Breast epithelium (tissue), 3 donors: ENCODE results near the gene COMMD9.

Experiments used
- POLR2A ChIP-seq: fragments of 450-650 bp; IDR thresholded peaks from one replicate; pipeline ENCODE4 v1.6.1; 2016; ENCODE audit warnings: antibody characterized with exemption, mild to moderate bottlenecking, moderate library complexity
- POLR2AphosphoS5 ChIP-seq, 3 donors: sonication (generic); formaldehyde crosslinking; IDR thresholded peaks; one replicate each; pipeline ENCODE4 v1.6.1; 2017; ENCODE audit warnings: antibody characterized with exemption in 3 of 3
- TF ChIP-seq, protein P1 (sequence below), 3 donors: fragments of 450-650 bp; IDR thresholded peaks; one replicate each; pipeline ENCODE4 v1.5.1; 2016 to 2017; ENCODE audit warnings: antibody characterized with exemption in 3 of 3, mild to moderate bottlenecking in 3 of 3, moderate library complexity in 3 of 3

- TF ChIP-seq, protein P1, sequence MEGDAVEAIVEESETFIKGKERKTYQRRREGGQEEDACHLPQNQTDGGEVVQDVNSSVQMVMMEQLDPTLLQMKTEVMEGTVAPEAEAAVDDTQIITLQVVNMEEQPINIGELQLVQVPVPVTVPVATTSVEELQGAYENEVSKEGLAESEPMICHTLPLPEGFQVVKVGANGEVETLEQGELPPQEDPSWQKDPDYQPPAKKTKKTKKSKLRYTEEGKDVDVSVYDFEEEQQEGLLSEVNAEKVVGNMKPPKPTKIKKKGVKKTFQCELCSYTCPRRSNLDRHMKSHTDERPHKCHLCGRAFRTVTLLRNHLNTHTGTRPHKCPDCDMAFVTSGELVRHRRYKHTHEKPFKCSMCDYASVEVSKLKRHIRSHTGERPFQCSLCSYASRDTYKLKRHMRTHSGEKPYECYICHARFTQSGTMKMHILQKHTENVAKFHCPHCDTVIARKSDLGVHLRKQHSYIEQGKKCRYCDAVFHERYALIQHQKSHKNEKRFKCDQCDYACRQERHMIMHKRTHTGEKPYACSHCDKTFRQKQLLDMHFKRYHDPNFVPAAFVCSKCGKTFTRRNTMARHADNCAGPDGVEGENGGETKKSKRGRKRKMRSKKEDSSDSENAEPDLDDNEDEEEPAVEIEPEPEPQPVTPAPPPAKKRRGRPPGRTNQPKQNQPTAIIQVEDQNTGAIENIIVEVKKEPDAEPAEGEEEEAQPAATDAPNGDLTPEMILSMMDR (IDR thresholded peaks at IDR 0.05) = no peak
- TF ChIP-seq POLR2A (no peak), POLR2AphosphoS5 (IDR thresholded peaks at IDR 0.05) (no peak)
Measured at GRCh38 chr11:36264011-36264972, 24.9 kb downstream of the COMMD9 start.
